Measurements from ENCODE around the gene NPSR1.

GRCh38 chr7:34851431-34851830, 193.4 kb downstream of the NPSR1 start:
- TF ChIP-seq CTCF (IDR thresholded peaks at IDR 0.05; ENCODE audit: low read depth, low read length, missing input control) (no peak), MAX (IDR thresholded peaks at IDR 0.05) (no peak), REST (IDR thresholded peaks at IDR 0.05) (no peak), RAD21 (IDR thresholded peaks at IDR 0.05) (no peak), ATF3 (IDR thresholded peaks at IDR 0.05) (no peak), EGR1 (IDR thresholded peaks at IDR 0.05; ENCODE audit: low read depth in 2 of 2) (no peak), GABPA (IDR thresholded peaks at IDR 0.05 in 1 of 2, conservative IDR thresholded peaks at IDR 0.05 in 1 of 2) (no peak), RXRA (IDR thresholded peaks at IDR 0.05) (no peak), SP1 (IDR thresholded peaks at IDR 0.05) (no peak)
